Muscle of arm (tissue), 14 donors: Measurements from ENCODE around the gene SH2D4B. TPM values are rescaled to one million over a fixed set of nuclear protein-coding genes. Genes with fewer than 3 reads are reported as not detected.

ENCODE experiments used
- DNase-seq: peaks from one replicate; pipeline ENCODE4 v3.0.0-alpha.2; 2013
- long read RNA-seq, 11 donors: transcript quantifications; one replicate each; lab custom pipeline, GENCODE V29; 2026
- polyA plus RNA-seq, 12 donors: library from polyadenylated mRNA; unstranded; fragments of 120-200 nt; gene quantifications; one replicate each; pipeline ENCODE4 v1.2.1, GENCODE V29; 2013; ENCODE audit not compliant: insufficient read length in 12 of 12

The SH2D4B gene
- under 1 TPM in 7 of 12 donors, not detected in 5; 0.05 to 0.23 (median 0.10) TPM for polyA plus RNA-seq
- long read RNA-seq, donor 1: 0 reads
- long read RNA-seq, donor 2: 0 reads
- long read RNA-seq, donor 3: 0 reads
- long read RNA-seq, donor 4: 0 reads
- long read RNA-seq, donor 5: 0 reads
- long read RNA-seq, donor 6: 0 reads
- long read RNA-seq, donor 7: 0 reads
- long read RNA-seq, donor 8: 0 reads
- long read RNA-seq, donor 9: 0 reads
- long read RNA-seq, donor 10: 0 reads
- long read RNA-seq, donor 11: 0 reads

GRCh38 chr10:80537736-80538480 is at the start of gene SH2D4B:
Gene SH2D4B (plus strand): TSS chr10:80537902. CDS start chr10:80538332, 430 bp downstream.
- no peak for DNase-seq

GRCh38 chr10:80488539-80489066 is 49.1 kb upstream of the SH2D4B start:
- DNase-seq: no peak

- DNase-seq: no peak
These were observed 48.2 kb upstream of the SH2D4B start for GRCh38 chr10:80489371-80490112.

DNA sequence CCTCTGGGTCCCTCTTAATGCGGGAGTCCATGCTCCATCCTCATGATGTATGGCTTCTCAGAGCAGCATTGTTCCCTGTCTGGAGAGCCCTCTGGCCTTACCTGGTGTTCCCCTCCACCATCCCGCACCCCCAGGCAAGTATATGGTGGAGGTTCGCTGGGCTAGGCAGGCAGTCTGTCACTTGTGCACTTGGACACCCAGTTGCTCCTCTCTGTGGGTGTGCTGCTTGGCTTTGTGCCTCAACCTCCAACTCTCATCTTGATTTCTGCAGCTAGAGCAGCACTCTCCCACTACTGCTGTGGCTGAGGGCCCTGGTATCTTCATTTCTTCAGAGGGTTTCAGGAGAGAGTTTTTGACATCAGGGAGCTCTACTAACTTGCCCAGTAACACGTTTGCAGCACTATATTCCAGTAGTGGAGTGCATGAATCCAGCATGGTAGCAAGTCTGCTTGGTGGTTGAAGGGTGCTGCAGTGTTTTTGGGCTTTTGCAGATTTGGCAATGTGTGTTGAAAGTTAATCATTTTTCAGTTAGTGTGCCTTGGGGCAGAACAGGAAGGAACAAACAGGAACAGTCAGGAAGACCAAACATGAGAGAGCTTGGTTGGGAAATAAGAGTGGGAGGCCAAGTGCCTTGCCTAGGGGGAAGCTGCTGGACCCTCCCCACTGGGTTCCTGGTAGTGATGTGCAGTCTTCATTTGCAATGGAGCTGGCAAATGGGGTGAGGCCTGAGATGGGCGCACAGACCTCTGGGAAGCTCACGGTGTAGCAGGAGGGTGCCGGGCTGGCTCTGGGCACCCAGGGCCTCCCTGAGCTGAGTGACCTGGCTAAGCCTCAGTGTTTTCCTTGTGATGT is 46.2 kb upstream of the SH2D4B start:
- no peak for DNase-seq

DNA sequence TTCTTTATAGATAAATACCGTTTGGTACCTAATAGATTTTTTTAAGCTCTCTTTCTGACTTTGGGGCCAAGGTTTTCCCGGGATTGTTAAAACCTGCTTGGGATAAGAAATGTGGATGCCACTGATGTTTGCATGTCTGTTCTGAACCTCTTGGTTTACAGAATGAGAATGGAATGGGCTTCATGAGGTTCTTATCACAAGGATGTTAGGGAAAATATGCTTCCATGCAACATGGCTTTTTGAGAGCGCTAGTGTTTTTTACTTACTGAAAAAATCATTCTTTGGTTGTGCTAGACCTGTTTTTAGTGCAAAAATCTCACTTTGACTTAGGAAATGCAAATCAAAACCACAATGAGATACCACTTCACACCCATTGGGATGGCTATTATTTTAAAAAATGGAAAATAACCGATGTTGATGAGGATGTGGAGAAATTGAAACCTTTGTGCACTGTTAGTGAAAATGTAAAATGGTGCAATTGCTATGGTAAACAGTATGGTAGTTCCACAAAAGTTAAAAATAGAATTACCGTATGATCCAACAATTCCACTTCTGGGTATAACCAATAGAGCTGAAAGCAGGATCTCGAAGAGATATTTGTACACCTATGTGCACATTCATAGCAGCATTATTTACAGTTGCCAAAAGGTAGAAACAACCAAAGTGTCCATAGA is 44.7 kb upstream of the SH2D4B start:
- no peak for DNase-seq

DNA sequence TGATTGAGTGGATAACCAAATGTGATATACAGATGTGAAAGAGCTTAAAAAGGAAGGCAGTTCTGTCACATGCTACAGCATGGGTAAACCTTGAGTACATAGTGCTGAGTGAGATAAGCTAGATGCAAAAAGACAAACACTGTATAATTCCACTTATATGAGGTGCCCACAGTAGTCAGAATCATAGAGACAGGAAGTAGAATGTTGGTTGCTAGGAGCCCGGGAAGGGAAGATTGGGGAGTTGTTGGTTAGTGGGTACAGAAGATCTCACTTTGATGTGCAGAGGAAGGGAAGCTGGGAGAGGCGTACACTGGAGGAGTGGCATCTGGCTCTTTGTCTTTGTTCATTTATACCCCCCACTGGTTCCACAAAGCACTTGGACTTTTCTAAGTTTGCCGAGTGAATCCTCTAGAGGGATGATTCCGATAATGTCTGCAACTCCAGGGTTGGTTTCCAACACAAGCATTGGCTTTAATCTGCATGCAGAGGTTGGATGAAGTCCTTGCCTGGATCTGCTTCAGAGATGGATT is 44.1 kb upstream of the SH2D4B start:
- no peak for DNase-seq

- DNase-seq: no peak
These were observed 41.0 kb upstream of the SH2D4B start for GRCh38 chr10:80496555-80497172.

- DNase-seq: peak; percentile 71
These were observed 40.3 kb upstream of the SH2D4B start for GRCh38 chr10:80497187-80498077.

DNA sequence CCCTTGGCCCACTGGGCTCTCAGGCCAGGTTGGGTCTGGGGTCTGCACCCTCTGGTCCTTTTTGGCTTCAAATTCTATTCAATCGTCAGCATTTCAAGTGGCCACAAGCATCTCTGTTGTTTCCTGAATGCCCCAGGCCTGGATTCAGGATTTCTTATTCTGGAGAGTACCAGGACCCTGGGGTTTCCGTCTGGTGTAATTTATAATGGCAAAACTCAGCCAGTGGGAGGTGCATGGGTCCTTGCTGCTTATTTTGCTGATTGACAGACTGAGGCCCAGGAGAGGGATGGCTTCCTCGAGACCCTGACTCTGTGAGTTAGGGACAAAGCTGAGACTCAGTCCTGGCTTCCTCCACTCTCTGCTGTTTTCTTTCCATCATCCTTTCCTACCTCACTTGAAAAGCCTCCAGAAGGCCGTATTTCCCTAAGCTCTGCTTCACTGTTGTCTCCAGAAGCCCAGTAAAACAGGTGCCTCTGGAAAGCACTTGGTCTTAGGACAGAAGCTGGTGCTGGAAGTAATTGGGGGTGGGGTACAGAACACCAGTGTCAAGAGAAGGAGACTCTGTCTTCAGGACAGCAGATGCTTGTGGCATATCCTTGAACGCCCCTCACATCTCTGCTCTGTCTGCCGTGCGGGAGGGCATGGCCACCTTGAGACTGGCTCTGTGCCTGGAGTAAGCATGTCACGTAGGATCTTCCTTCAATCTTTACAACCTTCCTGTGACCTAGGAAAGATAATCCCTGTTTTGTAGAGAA is 39.4 kb upstream of the SH2D4B start:
- DNase-seq: no peak

DNA sequence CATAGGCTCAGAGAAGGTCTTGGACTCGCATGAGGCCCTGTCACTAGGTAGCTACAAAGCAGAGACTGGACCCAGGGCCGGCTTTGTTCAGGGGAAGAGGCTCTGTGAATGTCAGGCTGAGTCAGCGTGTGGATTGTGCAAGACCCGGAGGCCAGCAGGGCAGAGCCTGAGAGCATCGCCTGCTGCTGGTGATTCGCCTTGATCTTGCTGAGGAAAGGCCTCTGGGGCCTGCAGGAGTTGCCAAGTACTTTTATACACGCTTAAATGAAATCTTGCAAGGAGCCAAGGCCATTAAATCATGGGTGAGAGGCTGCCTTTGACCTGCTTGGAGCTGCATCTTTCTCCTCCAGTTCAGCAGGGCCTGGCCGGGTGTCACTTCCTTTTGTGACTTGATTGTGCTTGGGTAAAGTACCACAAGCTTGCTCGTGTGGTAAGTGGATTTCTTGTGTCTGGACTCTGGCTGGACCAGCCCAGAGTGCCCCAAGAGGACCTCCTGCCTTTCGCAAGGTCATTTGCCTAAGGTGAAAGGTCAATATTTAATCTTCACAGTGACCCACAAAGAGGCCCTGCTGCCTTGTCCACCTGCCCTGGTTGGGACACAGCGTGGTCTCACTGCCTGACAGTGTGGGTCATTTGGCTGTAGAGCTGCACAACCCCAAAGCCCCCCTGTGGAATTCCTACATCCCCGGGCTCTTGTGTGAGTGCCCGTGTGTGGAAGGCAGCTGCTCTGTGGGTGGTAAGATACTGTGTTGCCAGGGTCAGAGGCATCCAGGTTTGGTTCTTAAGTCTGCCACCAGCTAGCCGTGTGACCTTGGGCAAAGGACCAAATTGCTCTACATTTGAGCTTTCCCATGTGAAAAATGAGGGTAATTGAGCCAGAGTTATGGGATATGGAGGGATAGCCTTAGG is 38.6 kb upstream of the SH2D4B start:
- DNase-seq: peak; percentile 69

DNA sequence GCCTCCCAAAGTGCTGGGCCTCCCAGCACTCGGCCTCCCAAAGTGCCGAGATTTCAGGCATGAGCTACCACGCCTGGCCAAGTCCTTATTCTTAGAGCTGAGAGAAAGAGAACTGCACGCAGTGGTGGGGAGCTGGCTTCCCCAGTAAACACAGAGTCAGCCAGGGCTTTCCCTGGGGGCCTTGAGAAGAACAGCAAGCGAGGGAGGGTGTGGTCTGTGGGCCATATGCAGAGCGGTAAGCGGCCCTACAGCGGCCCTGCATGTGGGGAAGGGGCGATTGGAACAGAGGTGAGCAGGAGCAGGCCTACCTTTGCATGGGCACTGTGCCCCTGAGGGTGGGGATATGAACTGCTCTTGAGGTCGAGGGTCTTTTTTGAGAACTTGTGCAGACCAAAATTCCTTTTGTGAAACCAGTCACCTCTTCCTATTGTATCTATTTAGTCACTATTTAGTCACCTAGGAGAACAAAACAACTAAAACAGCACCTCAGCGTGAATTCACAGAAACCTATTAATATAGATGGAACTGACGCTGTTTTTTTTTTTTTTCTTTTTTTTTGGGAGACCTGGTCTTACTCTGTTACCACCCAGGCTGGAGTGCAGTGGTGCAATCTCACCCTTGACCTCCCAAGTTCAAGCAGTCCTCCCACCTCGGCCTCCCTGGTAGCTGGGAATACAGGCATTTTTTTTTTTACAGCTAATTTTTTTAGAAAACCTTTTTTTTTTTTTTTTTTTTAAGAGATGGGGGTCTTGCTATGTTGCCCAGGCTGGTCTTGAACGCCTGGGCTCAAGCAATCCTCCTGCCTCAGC is 36.9 kb upstream of the SH2D4B start:
- DNase-seq: peak; percentile 80

GRCh38 chr10:80501381-80501912 is 36.3 kb upstream of the SH2D4B start:
- DNase-seq: no peak

- DNase-seq: no peak
These were observed 35.7 kb upstream of the SH2D4B start for GRCh38 chr10:80501913-80502521.

GRCh38 chr10:80502621-80503583 is 34.8 kb upstream of the SH2D4B start:
- DNase-seq: no peak
